Measurements from ENCODE around the gene PYGB. TPM values are rescaled to one million over a fixed set of nuclear protein-coding genes. Genes with fewer than 3 reads are reported as not detected.

PYGB gene
- total RNA-seq, 1 experiment from 2014 or later = 78.9 TPM

- BruUV-seq (replicated peaks) = no TSS peak
- Histone ChIP-seq H3K4me3 (ENCODE audit: low read depth, low read length) (no peak overlapping the region), H3K27me3 (replicated peaks; ENCODE audit: control insufficient read depth, insufficient read depth, low read length) (no peaks in the 10 kb centered on the region), H3K36me3 (ENCODE audit: control insufficient read depth, insufficient read depth, low read length) (peaks cover 3% of the 10 kb centered on the region; the same call in 1 of the 2 replicates), H3K9me3 (no peaks in the 10 kb centered on the region), H3K4me1 (peaks cover 3% of the 10 kb centered on the region; the same call in 1 of the 2 replicates)
- Mint-ChIP-seq H3K36me3 (ENCODE audit: insufficient read depth, unreplicated experiment) (peaks cover 22% of the 10 kb centered on the region), H3K4me1 (ENCODE audit: low read depth, unreplicated experiment) (peaks cover 15% of the 10 kb centered on the region), H3K4me3 (ENCODE audit: unreplicated experiment) (no peak overlapping the region), H3K27ac (ENCODE audit: unreplicated experiment) (peak overlapping the region; percentile 61), H3K9me3 (ENCODE audit: unreplicated experiment) (no peaks in the 10 kb centered on the region), H3K27me3 (ENCODE audit: insufficient read depth, unreplicated experiment) (no peaks in the 10 kb centered on the region)
- ChIA-PET CTCF (interaction anchor here (1.2 kb wide), 1 partner anchor 20 kb away, joined by 6 read pairs; no protein-coding TSS in a partner anchor), POLR2A (no interaction called here)
- no peak for DNase-seq
- intact Hi-C loops (cut with micrococcal nuclease; ENCODE audit: unreplicated experiment) = no loop called here
- TF ChIP-seq, protein P1, sequence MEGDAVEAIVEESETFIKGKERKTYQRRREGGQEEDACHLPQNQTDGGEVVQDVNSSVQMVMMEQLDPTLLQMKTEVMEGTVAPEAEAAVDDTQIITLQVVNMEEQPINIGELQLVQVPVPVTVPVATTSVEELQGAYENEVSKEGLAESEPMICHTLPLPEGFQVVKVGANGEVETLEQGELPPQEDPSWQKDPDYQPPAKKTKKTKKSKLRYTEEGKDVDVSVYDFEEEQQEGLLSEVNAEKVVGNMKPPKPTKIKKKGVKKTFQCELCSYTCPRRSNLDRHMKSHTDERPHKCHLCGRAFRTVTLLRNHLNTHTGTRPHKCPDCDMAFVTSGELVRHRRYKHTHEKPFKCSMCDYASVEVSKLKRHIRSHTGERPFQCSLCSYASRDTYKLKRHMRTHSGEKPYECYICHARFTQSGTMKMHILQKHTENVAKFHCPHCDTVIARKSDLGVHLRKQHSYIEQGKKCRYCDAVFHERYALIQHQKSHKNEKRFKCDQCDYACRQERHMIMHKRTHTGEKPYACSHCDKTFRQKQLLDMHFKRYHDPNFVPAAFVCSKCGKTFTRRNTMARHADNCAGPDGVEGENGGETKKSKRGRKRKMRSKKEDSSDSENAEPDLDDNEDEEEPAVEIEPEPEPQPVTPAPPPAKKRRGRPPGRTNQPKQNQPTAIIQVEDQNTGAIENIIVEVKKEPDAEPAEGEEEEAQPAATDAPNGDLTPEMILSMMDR (IDR thresholded peaks at IDR 0.05; ENCODE audit: insufficient read depth in 1 of 2, low read depth in 1 of 2, low read length in 1 of 2, severe bottlenecking in 1 of 2, unreplicated experiment in 1 of 2) = no peak
These were observed 21.2 kb upstream of the PYGB start for GRCh38 chr20:25226433-25227316.

- H3K27me3 Mint-ChIP-seq (ENCODE audit: insufficient read depth, unreplicated experiment) = no peaks in the 10 kb centered on the region
- ChIA-PET POLR2A (no interaction called here), CTCF (interaction anchor here (1.2 kb wide), 1 partner anchor 19 kb away, joined by 6 read pairs; no protein-coding TSS in a partner anchor)
- peaks cover 16% of the 10 kb centered on the region for H3K36me3 Mint-ChIP-seq (ENCODE audit: insufficient read depth, unreplicated experiment)
- Histone ChIP-seq H3K4me3 (ENCODE audit: low read depth, low read length) (no peak overlapping the region), H3K4me1 (peaks cover 3% of the 10 kb centered on the region; the same call in 1 of the 2 replicates), H3K9me3 (no peaks in the 10 kb centered on the region), H3K27me3 (replicated peaks; ENCODE audit: control insufficient read depth, insufficient read depth, low read length) (no peaks in the 10 kb centered on the region), H3K36me3 (ENCODE audit: control insufficient read depth, insufficient read depth, low read length) (peaks cover 3% of the 10 kb centered on the region; the same call in 1 of the 2 replicates)
- H3K4me3 Mint-ChIP-seq (ENCODE audit: unreplicated experiment) = no peak overlapping the region
- no peaks in the 10 kb centered on the region for H3K9me3 Mint-ChIP-seq (ENCODE audit: unreplicated experiment)
- intact Hi-C loops (cut with micrococcal nuclease; ENCODE audit: unreplicated experiment) = no loop called here
- TF ChIP-seq, protein P1 (IDR thresholded peaks at IDR 0.05; ENCODE audit: insufficient read depth in 1 of 2, low read depth in 1 of 2, low read length in 1 of 2, severe bottlenecking in 1 of 2, unreplicated experiment in 1 of 2) = no peak
- H3K27ac Mint-ChIP-seq (ENCODE audit: unreplicated experiment) = peak overlapping the region; percentile 61
- DNase-seq = no peak
- peaks cover 10% of the 10 kb centered on the region for H3K4me1 Mint-ChIP-seq (ENCODE audit: low read depth, unreplicated experiment)
- BruUV-seq (replicated peaks) = no TSS peak
These were observed 20.5 kb upstream of the PYGB start for GRCh38 chr20:25227317-25227831.

- H3K36me3 Mint-ChIP-seq (ENCODE audit: insufficient read depth, unreplicated experiment) = peaks cover 10% of the 10 kb centered on the region
- BruUV-seq (replicated peaks) = no TSS peak
- ChIA-PET POLR2A (no interaction called here), CTCF (no interaction called here)
- no peaks in the 10 kb centered on the region for H3K36me3 ChIP-seq (ENCODE audit: control insufficient read depth, insufficient read depth, low read length)
- intact Hi-C loops (cut with micrococcal nuclease; ENCODE audit: unreplicated experiment) = no loop called here
- H3K9me3 ChIP-seq = no peaks in the 10 kb centered on the region
- no peaks in the 10 kb centered on the region for H3K27me3 Mint-ChIP-seq (ENCODE audit: insufficient read depth, unreplicated experiment)
- DNase-seq = no peak
- H3K4me3 Mint-ChIP-seq (ENCODE audit: unreplicated experiment) = no peak overlapping the region
- H3K27ac Mint-ChIP-seq (ENCODE audit: unreplicated experiment) = no peak overlapping the region
- peaks cover 26% of the 10 kb centered on the region for H3K4me1 Mint-ChIP-seq (ENCODE audit: low read depth, unreplicated experiment)
- TF ChIP-seq, protein P1 (IDR thresholded peaks at IDR 0.05; ENCODE audit: insufficient read depth in 1 of 2, low read depth in 1 of 2, low read length in 1 of 2, severe bottlenecking in 1 of 2, unreplicated experiment in 1 of 2) = no peak
- peaks cover 21% of the 10 kb centered on the region for H3K4me1 ChIP-seq
- H3K4me3 ChIP-seq (ENCODE audit: low read depth, low read length) = no peak overlapping the region
- no peaks in the 10 kb centered on the region for H3K9me3 Mint-ChIP-seq (ENCODE audit: unreplicated experiment)
- H3K27me3 ChIP-seq (replicated peaks; ENCODE audit: control insufficient read depth, insufficient read depth, low read length) = no peaks in the 10 kb centered on the region
These were observed 18.3 kb upstream of the PYGB start for GRCh38 chr20:25229486-25230165.

All from Caco-2 (cell line).